Neural progenitor cell (in vitro differentiated cells): Measurements from ENCODE around the gene SEMA4D. TPM values are rescaled to one million over a fixed set of nuclear protein-coding genes. Genes with fewer than 3 reads are reported as not detected.

ENCODE experiments used
- DNase-seq: peaks from one replicate; pipeline ENCODE4 v3.0.0-alpha.2; 2016; ENCODE audit warnings: low spot score
- H2AFZ ChIP-seq: fragments of 200-600 bp; sonication (generic); replicated peaks from 2 replicates; pipeline ENCODE4 v1.6.1; 2016; ENCODE audit warnings: antibody characterized with exemption
- H3F3A ChIP-seq: fragments of 200-600 bp; sonication (generic); 2 replicates; pipeline ENCODE4 v1.6.1; 2016; ENCODE audit warnings: antibody characterized with exemption, low read depth
- H3K27ac ChIP-seq: fragments of 200-600 bp; sonication (generic); 2 replicates; pipeline ENCODE4 v1.5.1; 2016; ENCODE audit warnings: mild to moderate bottlenecking
- H3K27me3 ChIP-seq: fragments of 200-600 bp; sonication (generic); 2 replicates; pipeline ENCODE4 v1.6.1; 2016; ENCODE audit warnings: mild to moderate bottlenecking, moderate library complexity
- H3K36me3 ChIP-seq: fragments of 200-600 bp; sonication (generic); 2 replicates; pipeline ENCODE4 v1.5.1; 2016
- H3K4me1 ChIP-seq: fragments of 200-600 bp; sonication (generic); 2 replicates; pipeline ENCODE4 v1.6.1; 2016; ENCODE audit warnings: mixed run types
- H3K4me2 ChIP-seq: fragments of 200-600 bp; sonication (generic); 2 replicates; pipeline ENCODE4 v1.6.1; 2016
- H3K4me3 ChIP-seq: fragments of 200-600 bp; sonication (generic); 2 replicates; pipeline ENCODE4 v1.5.1; 2016
- H3K79me2 ChIP-seq: fragments of 200-600 bp; sonication (generic); 2 replicates; pipeline ENCODE4 v1.6.1; 2016; ENCODE audit warnings: low read depth
- H3K9ac ChIP-seq: fragments of 200-600 bp; sonication (generic); 2 replicates; pipeline ENCODE4 v1.6.1; 2016
- H3K9me3 ChIP-seq: fragments of 200-600 bp; sonication (generic); 2 replicates; pipeline ENCODE4 v1.5.1; 2016; ENCODE audit warnings: low read depth
- H4K20me1 ChIP-seq: fragments of 200-600 bp; sonication (generic); 2 replicates; pipeline ENCODE4 v1.6.1; 2016; ENCODE audit warnings: low read depth
- H3K27ac Mint-ChIP-seq: 3 replicates; pipeline ENCODE4 v1.8.0; 2021; ENCODE audit warnings: mixed read lengths
- H3K27me3 Mint-ChIP-seq: 2 replicates; pipeline ENCODE4 v1.8.0; 2022; ENCODE audit warnings: low read depth, mild to moderate bottlenecking, inconsistent platforms, moderate library complexity, mixed read lengths; ENCODE audit not compliant: insufficient read depth
- H3K36me3 Mint-ChIP-seq: 3 replicates; pipeline ENCODE4 v1.8.0; 2021; ENCODE audit warnings: mixed read lengths
- H3K4me1 Mint-ChIP-seq: 3 replicates; pipeline ENCODE4 v1.8.0; 2021; ENCODE audit warnings: mixed read lengths
- H3K4me3 Mint-ChIP-seq: 3 replicates; pipeline ENCODE4 v1.8.0; 2021; ENCODE audit warnings: mild to moderate bottlenecking, moderate library complexity, mixed read lengths
- H3K9me3 Mint-ChIP-seq: 3 replicates; pipeline ENCODE4 v1.8.0; 2020; ENCODE audit warnings: mixed read lengths
- CTCF ChIP-seq: fragments of 200-600 bp; sonication (generic); IDR thresholded peaks from 2 replicates; pipeline ENCODE4 v1.5.1; 2017; ENCODE audit warnings: antibody characterized with exemption, mild to moderate bottlenecking
- EZH2 ChIP-seq: fragments of 200-600 bp; sonication (generic); IDR thresholded peaks from 2 replicates; pipeline ENCODE4 v1.6.1; 2017; ENCODE audit warnings: antibody characterized with exemption, mild to moderate bottlenecking, moderate library complexity
- EZH2phosphoT487 ChIP-seq: fragments of 200-600 bp; sonication (generic); IDR thresholded peaks from 2 replicates; pipeline ENCODE4 v1.6.1; 2017; ENCODE audit warnings: antibody characterized with exemption
- total RNA-seq: library from RNA; depleted of rRNA; stranded (reverse); fragments of >200 nt; gene quantifications from 2 replicates; pipeline ENCODE4 v1.2.3, GENCODE V29; 2015; ENCODE audit warnings: low replicate concordance

Gene SEMA4D, protein sequence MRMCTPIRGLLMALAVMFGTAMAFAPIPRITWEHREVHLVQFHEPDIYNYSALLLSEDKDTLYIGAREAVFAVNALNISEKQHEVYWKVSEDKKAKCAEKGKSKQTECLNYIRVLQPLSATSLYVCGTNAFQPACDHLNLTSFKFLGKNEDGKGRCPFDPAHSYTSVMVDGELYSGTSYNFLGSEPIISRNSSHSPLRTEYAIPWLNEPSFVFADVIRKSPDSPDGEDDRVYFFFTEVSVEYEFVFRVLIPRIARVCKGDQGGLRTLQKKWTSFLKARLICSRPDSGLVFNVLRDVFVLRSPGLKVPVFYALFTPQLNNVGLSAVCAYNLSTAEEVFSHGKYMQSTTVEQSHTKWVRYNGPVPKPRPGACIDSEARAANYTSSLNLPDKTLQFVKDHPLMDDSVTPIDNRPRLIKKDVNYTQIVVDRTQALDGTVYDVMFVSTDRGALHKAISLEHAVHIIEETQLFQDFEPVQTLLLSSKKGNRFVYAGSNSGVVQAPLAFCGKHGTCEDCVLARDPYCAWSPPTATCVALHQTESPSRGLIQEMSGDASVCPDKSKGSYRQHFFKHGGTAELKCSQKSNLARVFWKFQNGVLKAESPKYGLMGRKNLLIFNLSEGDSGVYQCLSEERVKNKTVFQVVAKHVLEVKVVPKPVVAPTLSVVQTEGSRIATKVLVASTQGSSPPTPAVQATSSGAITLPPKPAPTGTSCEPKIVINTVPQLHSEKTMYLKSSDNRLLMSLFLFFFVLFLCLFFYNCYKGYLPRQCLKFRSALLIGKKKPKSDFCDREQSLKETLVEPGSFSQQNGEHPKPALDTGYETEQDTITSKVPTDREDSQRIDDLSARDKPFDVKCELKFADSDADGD
- 19.1 and 24.9 TPM in 2 replicates for total RNA-seq

DNA sequence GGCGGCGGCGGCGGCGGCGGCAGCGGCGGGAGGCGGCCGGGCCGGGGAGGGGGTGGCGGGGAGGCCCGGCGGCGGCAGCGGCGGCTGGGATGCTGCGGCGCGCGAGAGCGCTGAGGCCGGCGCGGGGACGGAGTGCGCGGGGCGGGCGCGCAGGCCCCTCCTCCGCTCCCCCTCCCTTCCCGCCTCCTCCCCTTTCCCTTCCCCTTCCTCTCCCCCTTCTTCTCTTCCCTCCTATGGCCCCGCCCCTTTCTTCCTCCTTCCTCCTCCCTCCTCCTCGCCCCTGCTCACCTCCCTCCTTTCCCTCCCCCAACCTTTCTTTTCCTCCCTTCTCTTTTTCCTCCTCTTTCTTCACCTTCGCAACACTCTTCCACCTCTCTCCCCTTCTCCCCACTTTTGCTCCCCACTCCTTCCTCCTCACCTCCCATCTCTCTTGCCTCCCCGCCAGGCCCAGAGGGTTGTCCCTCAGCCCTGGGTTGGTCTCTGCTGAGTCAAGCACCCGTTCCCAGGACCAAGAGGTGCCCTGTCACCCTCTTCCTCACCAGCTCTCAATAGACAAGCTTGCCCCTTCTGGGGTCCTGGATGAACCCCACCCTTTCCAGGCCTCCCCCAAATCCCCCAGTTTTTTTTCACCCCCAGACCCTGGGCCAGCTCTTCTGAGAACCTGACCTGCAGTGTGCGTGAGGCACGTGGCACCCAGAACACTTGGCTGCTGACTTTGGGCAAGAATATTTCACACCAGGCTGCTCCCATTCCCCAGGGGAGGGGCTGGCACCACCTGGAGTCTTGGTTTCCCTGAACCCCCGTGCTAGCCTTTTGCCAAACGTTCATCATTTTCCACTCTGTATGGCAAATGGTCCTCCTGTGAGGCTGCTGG, at the start of gene SEMA4D:
Gene SEMA4D (minus strand): TSS at position 136 of the 874 bp plus-strand sequence. CDS start 92,657 bp downstream, outside the sequence.
- Histone ChIP-seq H3K9ac (peak within 1 kb of the TSS; percentile 55), H3K4me1 (peaks cover 34% of the 10 kb centered on the region), H2AFZ (peak within 1 kb of the TSS; percentile 95), H3K27me3 (no peaks in the 10 kb centered on the region), H3K9me3 (no peaks in the 10 kb centered on the region), H3K4me2 (peak within 1 kb of the TSS; percentile 89), H3K27ac (no peak within 1 kb of the TSS), H3K36me3 (no peaks in the 10 kb centered on the region), H3F3A (peaks cover 15% of the 10 kb centered on the region), H3K4me3 (peak within 1 kb of the TSS; percentile 94), H4K20me1 (peaks cover 39% of the 10 kb centered on the region), H3K79me2 (peaks cover 41% of the 10 kb centered on the region)
- DNase-seq, result peak; percentile 89
- Mint-ChIP-seq H3K4me3 (peak within 1 kb of the TSS; percentile 89), H3K36me3 (peaks cover 2% of the 10 kb centered on the region), H3K9me3 (no peaks in the 10 kb centered on the region), H3K27ac (peak within 1 kb of the TSS; percentile 87), H3K4me1 (peaks cover 38% of the 10 kb centered on the region), H3K27me3 (peaks cover 3% of the 10 kb centered on the region)
- no peak for TF ChIP-seq EZH2
- TF ChIP-seq CTCF, result no peak
- TF ChIP-seq EZH2phosphoT487, result no peak

- Histone ChIP-seq H3K4me3 (no peak overlapping the region), H3K79me2 (no peaks in the 10 kb centered on the region), H3F3A (no peaks in the 10 kb centered on the region), H4K20me1 (no peaks in the 10 kb centered on the region), H3K4me1 (no peaks in the 10 kb centered on the region), H2AFZ (no peak overlapping the region), H3K4me2 (no peak overlapping the region), H3K36me3 (no peaks in the 10 kb centered on the region), H3K9ac (no peak overlapping the region), H3K27ac (no peak overlapping the region), H3K9me3 (peaks cover 6% of the 10 kb centered on the region), H3K27me3 (no peaks in the 10 kb centered on the region)
- no peak for DNase-seq
- Mint-ChIP-seq H3K4me3 (no peak overlapping the region), H3K9me3 (peaks cover 12% of the 10 kb centered on the region), H3K36me3 (no peaks in the 10 kb centered on the region), H3K27ac (no peak overlapping the region), H3K27me3 (peaks cover 3% of the 10 kb centered on the region), H3K4me1 (no peaks in the 10 kb centered on the region)
- TF ChIP-seq CTCF, result no peak
- no peak for TF ChIP-seq EZH2phosphoT487
- no peak for TF ChIP-seq EZH2
Measured at GRCh38 chr9:89547000-89547399, 49.1 kb upstream of the SEMA4D start.

DNA sequence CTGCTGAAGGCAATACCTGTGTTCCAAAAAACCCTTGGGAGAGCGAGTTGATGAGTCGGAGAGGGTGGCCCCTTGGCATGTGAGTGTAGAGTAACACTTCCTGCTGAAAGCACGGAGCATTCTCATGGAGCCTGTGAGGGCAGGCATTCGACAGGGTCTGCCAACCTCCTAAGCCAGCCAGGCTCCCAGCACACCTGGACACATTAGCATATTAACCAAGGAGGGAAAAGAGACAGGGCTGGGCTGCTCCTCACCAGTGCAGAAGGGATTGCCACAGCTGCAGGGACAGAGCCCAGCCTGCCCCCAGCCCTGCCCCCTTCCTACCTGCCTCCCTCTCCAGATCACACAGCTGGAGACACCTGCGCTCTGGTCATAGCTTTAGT, 46.4 kb upstream of the SEMA4D start:
- Mint-ChIP-seq H3K4me3 (no peak overlapping the region), H3K27ac (no peak overlapping the region), H3K27me3 (peaks cover 3% of the 10 kb centered on the region), H3K4me1 (no peaks in the 10 kb centered on the region), H3K9me3 (peaks cover 12% of the 10 kb centered on the region), H3K36me3 (no peaks in the 10 kb centered on the region)
- no peak overlapping the region for H3K27ac ChIP-seq
- no peaks in the 10 kb centered on the region for H3K79me2 ChIP-seq
- H3K9ac ChIP-seq, result no peak overlapping the region
- TF ChIP-seq EZH2, result no peak
- TF ChIP-seq EZH2phosphoT487, result no peak
- TF ChIP-seq CTCF, result no peak
- no peak overlapping the region for H2AFZ ChIP-seq
- DNase-seq, result no peak
- H3K4me3 ChIP-seq, result no peak overlapping the region
- H4K20me1 ChIP-seq, result no peaks in the 10 kb centered on the region
- no peak overlapping the region for H3K4me2 ChIP-seq
- H3K36me3 ChIP-seq, result no peaks in the 10 kb centered on the region
- H3F3A ChIP-seq, result no peaks in the 10 kb centered on the region
- H3K27me3 ChIP-seq, result no peaks in the 10 kb centered on the region
- peaks cover 6% of the 10 kb centered on the region for H3K9me3 ChIP-seq
- H3K4me1 ChIP-seq, result no peaks in the 10 kb centered on the region
